GM23338 (cell line): ENCODE data around the gene IGSF8. TPM values are rescaled to one million over a fixed set of nuclear protein-coding genes. Genes with fewer than 3 reads are reported as not detected.
A peak's percentile ranks its signal among the peaks of the same experiment; 100 is the strongest.

Experiments
- ATAC-seq: fragments of 200-7000 bp; cut with Tn5 transposase; 3 replicates; pipeline ENCODE4 v1.9.1; 2020
- DNase-seq: peaks from one replicate; pipeline ENCODE4 v3.0.0-alpha.2; 2015; ENCODE audit warnings: low spot score
- H2AFZ ChIP-seq: fragments of 200-600 bp; sonication (generic); 2 replicates; pipeline ENCODE4 v1.8.0; 2016; ENCODE audit warnings: antibody characterized with exemption, mild to moderate bottlenecking, moderate library complexity
- H3F3A ChIP-seq: fragments of 200-600 bp; sonication (generic); replicated peaks from 2 replicates; pipeline ENCODE4 v1.8.0; 2017; ENCODE audit warnings: antibody characterized with exemption, mixed run types, low read depth
- H3K27ac ChIP-seq: fragments of 200-600 bp; sonication (generic); 2 replicates; pipeline ENCODE4 v1.6.1; 2016; ENCODE audit warnings: low read depth
- H3K27me3 ChIP-seq: fragments of 200-600 bp; sonication (generic); 2 replicates; pipeline ENCODE4 v1.8.0; 2016; ENCODE audit warnings: mild to moderate bottlenecking, mixed run types, moderate library complexity; ENCODE audit not compliant: insufficient read depth
- H3K36me3 ChIP-seq: fragments of 200-600 bp; sonication (generic); 2 replicates; pipeline ENCODE4 v1.8.0; 2016; ENCODE audit warnings: mild to moderate bottlenecking; ENCODE audit not compliant: insufficient read depth
- H3K4me1 ChIP-seq: fragments of 200-600 bp; sonication (generic); 2 replicates; pipeline ENCODE4 v1.8.0; 2016; ENCODE audit warnings: mild to moderate bottlenecking, moderate library complexity; ENCODE audit not compliant: insufficient read depth
- H3K4me2 ChIP-seq: fragments of 200-600 bp; sonication (generic); 2 replicates; pipeline ENCODE4 v1.7.1; 2017; ENCODE audit warnings: mixed run types
- H3K4me3 ChIP-seq: fragments of 200-600 bp; sonication (generic); 2 replicates; pipeline ENCODE4 v1.6.1; 2016; ENCODE audit warnings: mixed run types
- H3K79me2 ChIP-seq: fragments of 200-600 bp; sonication (generic); replicated peaks from 2 replicates; pipeline ENCODE4 v1.8.0; 2017; ENCODE audit warnings: mild to moderate bottlenecking; ENCODE audit not compliant: insufficient read depth
- H3K9me2 ChIP-seq: fragments of 200-600 bp; sonication (generic); 2 replicates; pipeline ENCODE4 v1.8.0; 2017; ENCODE audit not compliant: insufficient read depth
- H4K20me1 ChIP-seq: fragments of 200-600 bp; sonication (generic); replicated peaks from 2 replicates; pipeline ENCODE4 v1.8.0; 2017; ENCODE audit warnings: mild to moderate bottlenecking; ENCODE audit not compliant: insufficient read depth
- H3K27ac Mint-ChIP-seq: 2 replicates; pipeline ENCODE4 v1.8.0; 2020; ENCODE audit warnings: inconsistent platforms, mild to moderate bottlenecking, moderate library complexity, mixed read lengths
- H3K27me3 Mint-ChIP-seq: 3 replicates; pipeline ENCODE4 v1.8.0; 2022; ENCODE audit warnings: low read depth, mild to moderate bottlenecking, moderate library complexity, mixed read lengths, inconsistent platforms; ENCODE audit not compliant: insufficient read depth, poor library complexity
- H3K36me3 Mint-ChIP-seq: 3 replicates; pipeline ENCODE4 v1.8.0; 2021; ENCODE audit warnings: low read depth, mild to moderate bottlenecking, inconsistent platforms, moderate library complexity, mixed read lengths
- H3K4me1 Mint-ChIP-seq: 3 replicates; pipeline ENCODE4 v1.8.0; 2020; ENCODE audit warnings: mild to moderate bottlenecking, inconsistent platforms, mixed read lengths
- H3K4me3 Mint-ChIP-seq: 3 replicates; pipeline ENCODE4 v1.8.0; 2021; ENCODE audit warnings: moderate library complexity, mild to moderate bottlenecking, inconsistent platforms, mixed read lengths
- H3K9me3 Mint-ChIP-seq: 3 replicates; pipeline ENCODE4 v1.8.0; 2020; ENCODE audit warnings: moderate library complexity, mild to moderate bottlenecking, inconsistent platforms, mixed read lengths
- CREB1 ChIP-seq: fragments of 250-450 bp; sonication (Bioruptor Pico); IDR thresholded peaks from 2 replicates; pipeline ENCODE4 v1.5.0; 2020; ENCODE audit warnings: low read depth, mild to moderate bottlenecking, moderate library complexity
- EZH2 ChIP-seq: fragments of 200-600 bp; sonication (generic); IDR thresholded peaks from one replicate; pipeline ENCODE4 v1.8.0; 2017; ENCODE audit warnings: antibody characterized with exemption, mild to moderate bottlenecking, low read depth; ENCODE audit not compliant: unreplicated experiment
- JUNB ChIP-seq: IDR thresholded peaks from one replicate; pipeline ENCODE4 v1.6.1; 2016; ENCODE audit warnings: antibody characterized with exemption; ENCODE audit not compliant: unreplicated experiment
- POLR2AphosphoS5 ChIP-seq: IDR thresholded peaks from 2 replicates; pipeline ENCODE4 v1.6.1; 2016; ENCODE audit warnings: antibody characterized with exemption, low read depth
- ZNF114 ChIP-seq: fragments of 250-450 bp; sonication (Bioruptor Pico); IDR thresholded peaks from 2 replicates; pipeline ENCODE4 v1.5.0; 2020; ENCODE audit warnings: mild to moderate bottlenecking, moderate library complexity
- ZNF462 ChIP-seq: fragments of 250-450 bp; sonication (Bioruptor Pico); IDR thresholded peaks from 2 replicates; pipeline ENCODE4 v1.5.0; 2020; ENCODE audit warnings: mild to moderate bottlenecking, moderate library complexity
- polyA plus RNA-seq: library from polyadenylated mRNA; unstranded; fragments of >200 nt; fragmentation: Nextera tagmentation; extraction: Ambion mirVana; gene quantifications from 2 replicates; pipeline ENCODE4 v1.2.1, GENCODE V29; 2016
- total RNA-seq: library from RNA; depleted of rRNA; stranded (reverse); fragments of >200 nt; shearing (Covaris generic); gene quantifications from 2 replicates; pipeline ENCODE4 v1.2.3, GENCODE V29; 2014
- TF ChIP-seq, protein P1 (sequence below), 2 experiments: fragments of 200-600 bp in 1 of 2; sonication (generic) in 1 of 2; conservative IDR thresholded peaks; 2 replicates each; pipeline versions ENCODE4 v1.5.1 to v1.6.1; 2016 to 2017; ENCODE audit warnings: antibody characterized with exemption in 2 of 2, low read depth in 2 of 2, mild to moderate bottlenecking in 2 of 2, moderate library complexity in 1 of 2

IGSF8 gene
- total and polyA plus RNA-seq, 2 experiments from 2014 or later = 38.4 to 120 TPM

DNA sequence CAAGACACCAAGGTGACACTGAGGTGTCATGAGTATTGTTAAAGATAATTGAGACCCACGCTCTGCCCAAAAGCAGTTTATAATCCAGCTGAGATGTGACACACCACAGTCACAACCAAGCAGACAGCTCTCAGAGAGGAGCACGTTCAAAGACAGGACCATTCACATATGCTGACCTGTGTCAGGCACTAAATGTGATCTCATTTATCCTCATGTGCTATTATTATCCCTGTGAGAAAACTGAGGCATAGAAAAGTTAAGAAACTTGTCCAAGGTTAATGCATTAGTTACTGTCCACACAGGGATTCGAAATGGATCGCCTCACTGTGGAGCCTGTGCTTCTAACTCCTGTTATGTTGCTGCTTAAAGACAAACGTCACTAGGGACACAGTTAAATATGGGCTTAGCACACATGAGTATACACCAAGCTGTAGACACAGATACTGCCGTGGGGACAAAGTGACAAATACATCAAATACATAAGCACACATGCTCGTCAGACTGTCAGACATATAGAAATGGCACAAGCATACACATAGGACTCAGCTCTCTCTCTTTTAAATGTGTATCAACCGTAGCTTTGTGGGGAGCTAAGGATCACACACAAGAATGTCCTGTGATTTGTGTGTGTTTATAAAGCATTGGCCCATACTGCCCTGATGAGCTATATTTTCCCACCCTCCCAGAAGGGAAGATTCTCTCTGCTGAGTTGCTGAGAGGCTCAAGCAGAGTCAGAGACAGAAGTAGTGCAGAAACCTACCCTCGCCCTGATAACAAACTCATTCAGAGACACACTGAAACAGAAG, 3.5 kb upstream of the IGSF8 start:
- H3K4me1 Mint-ChIP-seq = peaks cover 45% of the 10 kb centered on the region
- no peaks in the 10 kb centered on the region for H3K27me3 ChIP-seq

GRCh38 chr1:160101037-160101716, 2.8 kb upstream of the IGSF8 start:
- Histone ChIP-seq H3K27me3 (no peaks in the 10 kb centered on the region), H3K27ac (no peak overlapping the region), H3K4me3 (peak overlapping the region; percentile 36; the same call in 1 of the 2 replicates), H3K4me2 (peak overlapping the region; percentile 55; the same call in 1 of the 2 replicates), H3F3A (peaks cover 12% of the 10 kb centered on the region; the same call in 1 of the 2 replicates), H3K36me3 (no peaks in the 10 kb centered on the region), H3K9me2 (0 out of 2 replicates have a peak, but pooled peaks cover 3% of the 10 kb centered on the region), H2AFZ (peak overlapping the region; percentile 99), H4K20me1 (no peaks in the 10 kb centered on the region), H3K79me2 (peaks cover 19% of the 10 kb centered on the region), H3K4me1 (peaks cover 42% of the 10 kb centered on the region)
- H3K27me3 Mint-ChIP-seq = peaks cover 10% of the 10 kb centered on the region
- ATAC-seq (peak; percentile 48), DNase-seq (peak; percentile 91)
- peaks cover 52% of the 10 kb centered on the region for H3K4me1 Mint-ChIP-seq
- H3K36me3 Mint-ChIP-seq = peaks cover 3% of the 10 kb centered on the region; the same call in 1 of the 3 replicates
- no peaks in the 10 kb centered on the region; the same call in 2 of the 3 replicates for H3K9me3 Mint-ChIP-seq
- peak overlapping the region; percentile 28; the same call in 2 of the 3 replicates for H3K4me3 Mint-ChIP-seq
- TF ChIP-seq ZNF114 = no peak
- TF ChIP-seq, protein P1, sequence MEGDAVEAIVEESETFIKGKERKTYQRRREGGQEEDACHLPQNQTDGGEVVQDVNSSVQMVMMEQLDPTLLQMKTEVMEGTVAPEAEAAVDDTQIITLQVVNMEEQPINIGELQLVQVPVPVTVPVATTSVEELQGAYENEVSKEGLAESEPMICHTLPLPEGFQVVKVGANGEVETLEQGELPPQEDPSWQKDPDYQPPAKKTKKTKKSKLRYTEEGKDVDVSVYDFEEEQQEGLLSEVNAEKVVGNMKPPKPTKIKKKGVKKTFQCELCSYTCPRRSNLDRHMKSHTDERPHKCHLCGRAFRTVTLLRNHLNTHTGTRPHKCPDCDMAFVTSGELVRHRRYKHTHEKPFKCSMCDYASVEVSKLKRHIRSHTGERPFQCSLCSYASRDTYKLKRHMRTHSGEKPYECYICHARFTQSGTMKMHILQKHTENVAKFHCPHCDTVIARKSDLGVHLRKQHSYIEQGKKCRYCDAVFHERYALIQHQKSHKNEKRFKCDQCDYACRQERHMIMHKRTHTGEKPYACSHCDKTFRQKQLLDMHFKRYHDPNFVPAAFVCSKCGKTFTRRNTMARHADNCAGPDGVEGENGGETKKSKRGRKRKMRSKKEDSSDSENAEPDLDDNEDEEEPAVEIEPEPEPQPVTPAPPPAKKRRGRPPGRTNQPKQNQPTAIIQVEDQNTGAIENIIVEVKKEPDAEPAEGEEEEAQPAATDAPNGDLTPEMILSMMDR (conservative IDR thresholded peaks at IDR 0.05; ENCODE audit: low read depth in 2 of 2) = peak; percentile 80 to 95
- peak; percentile 80 for TF ChIP-seq ZNF462 (CRISPR knock-in tag)
- peak; percentile 83 for TF ChIP-seq CREB1 (CRISPR knock-in tag)
- TF ChIP-seq POLR2AphosphoS5 = no peak
- peak overlapping the region; percentile 69; the same call in 1 of the 2 replicates for H3K27ac Mint-ChIP-seq

More for the DNA sequence above, 3.5 kb upstream of the IGSF8 start:
- Histone ChIP-seq H3K36me3 (no peaks in the 10 kb centered on the region), H3K79me2 (peaks cover 13% of the 10 kb centered on the region), H3K27ac (no peak overlapping the region), H2AFZ (peak overlapping the region; percentile 99; the same call in 1 of the 2 replicates), H3K9me2 (0 out of 2 replicates have a peak, but pooled peaks cover 3% of the 10 kb centered on the region), H3K4me2 (no peak overlapping the region), H3K4me3 (no peak overlapping the region), H3F3A (0 out of 2 replicates have a peak, but pooled peaks cover 12% of the 10 kb centered on the region), H4K20me1 (no peaks in the 10 kb centered on the region), H3K4me1 (peaks cover 34% of the 10 kb centered on the region)
- ATAC-seq (no peak), DNase-seq (no peak)
- Mint-ChIP-seq H3K27me3 (peaks cover 12% of the 10 kb centered on the region), H3K9me3 (no peaks in the 10 kb centered on the region; the same call in 2 of the 3 replicates), H3K4me3 (no peak overlapping the region), H3K36me3 (peaks cover 3% of the 10 kb centered on the region; the same call in 1 of the 3 replicates), H3K27ac (no peak overlapping the region)
- TF ChIP-seq EZH2 (no peak), JUNB (no peak), POLR2AphosphoS5 (no peak), ZNF114 (no peak)
